Endothelial cell of umbilical vein (primary cell): ENCODE results near the gene NQO2. TPM values are rescaled to one million over a fixed set of nuclear protein-coding genes. Genes with fewer than 3 reads are reported as not detected.

Source experiments
- BruUV-seq: library from RNA; stranded (reverse); fragments of 400-500 nt; replicated peaks from 2 replicates; lab custom pipeline; 2021; lab: Mats Ljungman, UMichigan
- CTCF ChIA-PET: fragments of 300-600, 350-600 bp; sonication (Branson Sonifier 250); formaldehyde crosslinking; loops from one replicate; lab custom pipeline; 2021; ENCODE audit warnings: antibody characterized with exemption, inconsistent platforms; lab: Charles Lee
- POLR2A ChIA-PET: fragments of 300-600, 350-600 bp; sonication (Branson Sonifier 250); formaldehyde crosslinking; loops from one replicate; lab custom pipeline; 2021; ENCODE audit warnings: antibody characterized with exemption, inconsistent platforms; lab: Charles Lee
- DNase-seq: peaks from one replicate; pipeline ENCODE4 v3.0.0-alpha.2; 2011; ENCODE audit warnings: low read depth, low spot score
- FAIRE-seq: peaks from 2 replicates; lab custom pipeline; 2011; peaks lifted over from hg19 to GRCh38; lab: Jason Lieb, UNC
- H2AFZ ChIP-seq: 2 replicates; pipeline ENCODE4 v1.6.0; 2012; ENCODE audit warnings: low read depth, low read length, control low read depth, inconsistent platforms
- H3K27ac ChIP-seq: 2 replicates; pipeline ENCODE4 v1.5.1; 2011; ENCODE audit warnings: low read depth, mild to moderate bottlenecking, control low read depth, low read length, moderate library complexity; ENCODE audit not compliant: insufficient read depth
- H3K27me3 ChIP-seq, 2 experiments: 2 replicates each; pipeline versions ENCODE4 v1.6.0 to v1.6.1; 2011; ENCODE audit warnings: low read length in 2 of 2, mixed read lengths in 1 of 2; ENCODE audit not compliant: control insufficient read depth in 2 of 2, insufficient read depth in 2 of 2
- H3K36me3 ChIP-seq, 2 experiments: 2 replicates in 1 of 2; 3 replicates in 1 of 2; pipeline ENCODE4 v1.5.1; 2011; ENCODE audit warnings: low read length in 2 of 2, mild to moderate bottlenecking in 1 of 2, moderate library complexity in 1 of 2; ENCODE audit not compliant: control insufficient read depth in 2 of 2, insufficient read depth in 2 of 2; ENCODE audit errors: extremely low read depth in 1 of 2
- H3K4me1 ChIP-seq: 3 replicates; pipeline ENCODE4 v1.5.1; 2011; ENCODE audit warnings: mild to moderate bottlenecking, low read length; ENCODE audit not compliant: control insufficient read depth, insufficient read depth; ENCODE audit errors: extremely low read depth
- H3K4me2 ChIP-seq: 2 replicates; pipeline ENCODE4 v1.6.1; 2011; ENCODE audit warnings: low read length, control low read depth, mixed read lengths; ENCODE audit not compliant: insufficient read depth
- H3K4me3 ChIP-seq, 3 experiments: fragments of 200-600 bp in 1 of 3; sonication (generic), shearing (Covaris generic) in 1 of 3; replicated peaks in 1 of 3; 2 replicates each; pipeline ENCODE4 v1.5.1; 2011 to 2016; ENCODE audit warnings: control low read depth in 3 of 3, low read length in 3 of 3, mild to moderate bottlenecking in 2 of 3, inconsistent platforms in 1 of 3, low read depth in 1 of 3, moderate library complexity in 1 of 3; ENCODE audit not compliant: insufficient read depth in 1 of 3
- H3K79me2 ChIP-seq: 2 replicates; pipeline ENCODE4 v1.6.0; 2012; ENCODE audit warnings: low read length, inconsistent platforms; ENCODE audit not compliant: control insufficient read depth, insufficient read depth
- H3K9ac ChIP-seq: replicated peaks from 2 replicates; pipeline ENCODE3; 2011; ENCODE audit warnings: low read length, control low read depth; ENCODE audit not compliant: insufficient read depth; ENCODE audit errors: extremely low read depth
- H3K9me1 ChIP-seq: replicated peaks from 3 replicates; pipeline ENCODE4 v1.6.0; 2011; ENCODE audit warnings: mild to moderate bottlenecking, low read length; ENCODE audit not compliant: control insufficient read depth, insufficient read depth; ENCODE audit errors: extremely low read depth
- H3K9me3 ChIP-seq: replicated peaks from 2 replicates; pipeline ENCODE4 v1.5.1; 2012; ENCODE audit warnings: low read length, inconsistent platforms; ENCODE audit not compliant: control insufficient read depth, insufficient read depth
- H4K20me1 ChIP-seq: replicated peaks from 2 replicates; pipeline ENCODE3; 2011; ENCODE audit warnings: mild to moderate bottlenecking, low read length; ENCODE audit not compliant: control insufficient read depth, insufficient read depth; ENCODE audit errors: extremely low read depth
- CTCF ChIP-seq, 2 donors: IDR thresholded peaks; 1 replicate in 1 of 2; 2 replicates in 1 of 2; pipeline ENCODE4 v1.5.1; 2011; ENCODE audit warnings: low read length in 2 of 2, mild to moderate bottlenecking in 2 of 2, moderate library complexity in 2 of 2, control low read depth in 1 of 2, inconsistent platforms in 1 of 2, low read depth in 1 of 2; ENCODE audit not compliant: insufficient read depth in 1 of 2; ENCODE audit errors: extremely low read depth in 1 of 2
- EZH2 ChIP-seq: IDR thresholded peaks from 2 replicates; pipeline ENCODE4 v1.6.1; 2012; ENCODE audit warnings: borderline replicate concordance, low read depth, mild to moderate bottlenecking, moderate library complexity, low read length, inconsistent platforms; ENCODE audit not compliant: severe bottlenecking
- POLR2AphosphoS5 ChIP-seq: IDR thresholded peaks from 2 replicates; pipeline ENCODE4 v1.6.1; 2012; ENCODE audit warnings: low read depth, mild to moderate bottlenecking, control low read depth, low read length, moderate library complexity; ENCODE audit not compliant: insufficient read depth
- dilution Hi-C: fragments of 300-500 bp; cut with MboI; formaldehyde crosslinking; loops from one replicate; pipeline ENCODE4 v1.15.0; 2019; ENCODE audit warnings: low sequenced_read_pairs; ENCODE audit not compliant: extremely low pct_ligation_motif_present
- intact Hi-C: fragments of 100-400 bp; cut with micrococcal nuclease; formaldehyde crosslinking; loops from one replicate; pipeline ENCODE4 v1.10.0; 2022
- polyA plus RNA-seq, 4 experiments: library from polyadenylated mRNA; depleted of rRNA in 3 of 4; stranded (reverse) in 3 of 4; unstranded in 1 of 4; fragments of >200 nt; gene quantifications; 2 replicates each; pipeline versions ENCODE4 v1.2.1 to v1.2.3, GENCODE V29; 2011 to 2012; ENCODE audit warnings: missing spikeins in 1 of 4
- total RNA-seq: library from RNA; stranded (reverse); gene quantifications from 2 replicates; pipeline ENCODE4 v1.2.3, GENCODE V29; 2021

Gene NQO2
- total and polyA plus RNA-seq, 2 donors (not counting 3 experiments of a cell fraction or from before 2014, with no cell fraction given): 27.6 to 48.0 TPM

DNA sequence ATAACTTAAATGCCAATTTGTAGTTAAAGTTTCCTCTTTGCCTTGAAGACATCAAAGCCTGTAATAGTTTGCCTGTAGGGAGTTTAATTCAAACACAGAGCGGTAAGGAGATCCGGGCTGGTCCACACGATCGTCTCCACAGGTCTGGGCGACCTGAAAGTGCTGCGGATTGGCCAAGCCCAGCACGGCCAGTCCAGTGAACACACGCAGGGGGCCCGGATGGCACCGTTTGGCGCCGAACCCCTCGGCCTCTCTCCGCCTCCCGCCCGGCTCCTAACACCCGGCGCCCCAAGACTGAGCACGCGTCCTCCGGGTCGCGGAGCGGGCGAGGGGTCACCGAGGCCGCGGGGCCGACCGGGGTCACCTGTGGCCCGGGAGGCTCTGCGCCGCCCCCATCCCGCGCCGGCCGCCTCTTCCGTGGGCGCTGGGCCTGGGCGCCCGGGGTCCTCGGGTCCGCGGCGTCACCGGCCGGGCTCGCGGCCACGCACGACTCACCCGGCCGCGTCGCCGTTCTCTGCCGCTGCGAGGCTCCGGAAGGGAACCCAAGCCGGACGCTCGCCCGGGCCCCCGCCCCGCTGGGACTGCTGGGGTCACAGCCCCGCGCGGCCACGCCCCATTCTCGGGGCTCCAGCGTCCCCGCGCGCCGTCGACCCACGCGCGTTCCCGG, 28.8 kb upstream of the NQO2 start:
- BruUV-seq: no TSS peak
- CTCF ChIA-PET: interaction anchor here (0.9 to 1.5 kb wide), 3 partner anchors 9 to 18 kb away, joined by 3 to 14 read pairs (median 6); no protein-coding TSS in a partner anchor
- no peaks in the 10 kb centered on the region for H3K9me3 ChIP-seq
- H3K36me3 ChIP-seq: peaks cover 0 to under 1% of the 10 kb centered on the region in 2 experiments
- peak; percentile 56 for DNase-seq
- TF ChIP-seq EZH2 (no peak), CTCF (IDR thresholded peaks at IDR 0.05; ENCODE audit: extremely low read depth in 1 of 2, insufficient read depth in 1 of 2, low read depth in 1 of 2, low read length in 2 of 2) (no peak), POLR2AphosphoS5 (peak; percentile 57)
- H3K4me3 ChIP-seq: peak overlapping the region; percentile 15 to 58 (median 54)
- no peaks in the 10 kb centered on the region for H3K27me3 ChIP-seq
- intact Hi-C loops (loop anchor here (1.0 kb wide), 4 partner anchors 10 to 19 kb away; no protein-coding TSS in a partner anchor), dilution Hi-C loops (no loop called here)
- H3K4me2 ChIP-seq: peak overlapping the region; percentile 78
- H2AFZ ChIP-seq: peak overlapping the region; percentile 60
- peak overlapping the region; percentile 60 for H3K9ac ChIP-seq
- H3K9me1 ChIP-seq: no peaks in the 10 kb centered on the region
- peaks cover 5% of the 10 kb centered on the region for H3K4me1 ChIP-seq
- FAIRE-seq: no peak
- POLR2A ChIA-PET: interaction anchor here (0.6 to 0.8 kb wide), 2 partner anchors 18 to 1051 kb away, joined by 5 to 7 read pairs; no protein-coding TSS in a partner anchor
- H4K20me1 ChIP-seq: no peaks in the 10 kb centered on the region
- H3K79me2 ChIP-seq: peaks cover 15% of the 10 kb centered on the region
- peak overlapping the region; percentile 51 for H3K27ac ChIP-seq
